Panc1 (cell line): ENCODE results near the gene PGK2. TPM values are rescaled to one million over a fixed set of nuclear protein-coding genes. Genes with fewer than 3 reads are reported as not detected.

ENCODE experiments used
- ATAC-seq: fragments of 200-7000 bp; cut with Tn5 transposase; 2 replicates; pipeline ENCODE4 v1.9.1; 2020; ENCODE audit warnings: mild to moderate bottlenecking, moderate library complexity
- Bru-seq: library from RNA; stranded (reverse); fragments of 400-500 nt; gene quantifications from one replicate; lab custom pipeline; 2021; lab: Mats Ljungman, UMichigan
- BruChase-seq, 2 experiments: library from RNA; stranded (reverse); fragments of 400-500 nt; gene quantifications; one replicate each; lab custom pipeline; 2021; lab: Mats Ljungman, UMichigan
- BruUV-seq: library from RNA; stranded (reverse); fragments of 400-500 nt; replicated peaks from 2 replicates; lab custom pipeline; 2021; lab: Mats Ljungman, UMichigan
- CTCF ChIA-PET: fragments of 300-600 bp; sonication (Branson Sonifier 250); formaldehyde crosslinking; loops from one replicate; lab custom pipeline; 2022; ENCODE audit warnings: antibody characterized with exemption; lab: Charles Lee
- POLR2A ChIA-PET: fragments of 300-600 bp; sonication (Branson Sonifier 250); formaldehyde crosslinking; loops from one replicate; lab custom pipeline; 2022; ENCODE audit warnings: antibody characterized with exemption; lab: Charles Lee
- DNase-seq: peaks from one replicate; pipeline ENCODE4 v3.0.0-alpha.2; 2010; ENCODE audit warnings: low read depth, low spot score
- H3K27ac ChIP-seq: 2 replicates; pipeline ENCODE4 v1.5.1; 2011; ENCODE audit warnings: mild to moderate bottlenecking, low read length, inconsistent platforms
- H3K27me3 ChIP-seq: fragments of 200-500 bp; sonication (Bioruptor generic); 2 replicates; pipeline ENCODE4 v1.6.0; 2014; ENCODE audit warnings: low read length, inconsistent platforms; ENCODE audit not compliant: control insufficient read depth, insufficient read depth
- H3K36me3 ChIP-seq: fragments of 200-500 bp; sonication (Bioruptor generic); 2 replicates; pipeline ENCODE4 v1.5.1; 2014; ENCODE audit warnings: inconsistent platforms, mild to moderate bottlenecking, low read length, moderate library complexity; ENCODE audit not compliant: control insufficient read depth, insufficient read depth
- H3K4me1 ChIP-seq: 2 replicates; pipeline ENCODE4 v1.5.1; 2011; ENCODE audit warnings: inconsistent platforms, mild to moderate bottlenecking, low read length, moderate library complexity; ENCODE audit not compliant: control insufficient read depth, insufficient read depth
- H3K4me3 ChIP-seq, 2 experiments: 2 replicates each; pipeline ENCODE4 v1.5.1; 2011 to 2012; ENCODE audit warnings: low read depth in 2 of 2, low read length in 2 of 2, mild to moderate bottlenecking in 2 of 2, inconsistent platforms in 1 of 2, moderate library complexity in 1 of 2
- H3K9me3 ChIP-seq: fragments of 200-500 bp; sonication (Bioruptor generic); 2 replicates; pipeline ENCODE4 v1.5.1; 2014; ENCODE audit warnings: low read depth, mild to moderate bottlenecking, inconsistent platforms, low read length, moderate library complexity; ENCODE audit not compliant: control insufficient read depth, insufficient read depth
- POLR2AphosphoS5 ChIP-seq: IDR thresholded peaks from 2 replicates; pipeline ENCODE4 v1.6.1; 2012; ENCODE audit warnings: mild to moderate bottlenecking, low read depth, low read length, moderate library complexity
- SIN3A ChIP-seq: IDR thresholded peaks from 2 replicates; pipeline ENCODE4 v1.6.1; 2012; ENCODE audit warnings: low read depth, mild to moderate bottlenecking, low read length, moderate library complexity, borderline replicate concordance; ENCODE audit not compliant: insufficient read depth
- TCF7L2 ChIP-seq: IDR thresholded peaks from 2 replicates; pipeline ENCODE4 v1.6.1; 2011; ENCODE audit warnings: mild to moderate bottlenecking, low read depth, low read length, inconsistent platforms
- in situ Hi-C: cut with HindIII; loops from 2 replicates; pipeline ENCODE4 v1.10.0; 2016; ENCODE audit warnings: low sequenced_read_pairs, low pct_unique_long_range_greater_than_20kb
- intact Hi-C: fragments of 100-400 bp; cut with micrococcal nuclease; formaldehyde crosslinking; loops from one replicate; pipeline ENCODE4 v1.10.0; 2022; ENCODE audit not compliant: unreplicated experiment
- long read RNA-seq: library from polyadenylated mRNA; unstranded; transcript quantifications from one replicate; pipeline ENCODE4 v2.0.0, GENCODE V29; 2021; ENCODE audit not compliant: unreplicated experiment
- polyA plus RNA-seq: library from polyadenylated mRNA; unstranded; fragments of >200 nt; gene quantifications from one replicate; pipeline ENCODE4 v1.2.1, GENCODE V29; 2012; ENCODE audit warnings: missing spikeins; ENCODE audit not compliant: insufficient read length
- total RNA-seq: library from RNA; stranded (reverse); gene quantifications from one replicate; pipeline ENCODE4 v1.2.1, GENCODE V29; 2021; ENCODE audit not compliant: unreplicated experiment
- TF ChIP-seq, protein P1 (sequence below): fragments of 450-650 bp; IDR thresholded peaks from 2 replicates; pipeline ENCODE4 v1.5.1; 2017; ENCODE audit warnings: mild to moderate bottlenecking
- TF ChIP-seq, protein P2 (sequence below), 2 experiments: IDR thresholded peaks; 2 replicates each; pipeline ENCODE4 v1.6.1; 2011 to 2012; ENCODE audit warnings: low read depth in 2 of 2, control low read depth in 1 of 2, low read length in 1 of 2, mild to moderate bottlenecking in 1 of 2, moderate library complexity in 1 of 2; ENCODE audit not compliant: insufficient read depth in 1 of 2

PGK2 gene
- total RNA-seq (not detected), Bru-seq, nascent RNA (not detected), BruChase-seq, experiment 1, labeled RNA remaining after a 2-hour chase (not detected), BruChase-seq, experiment 2, labeled RNA remaining after a 6-hour chase (not detected)
- 0.22 TPM for polyA plus RNA-seq
- long read RNA-seq = 0 reads

DNA sequence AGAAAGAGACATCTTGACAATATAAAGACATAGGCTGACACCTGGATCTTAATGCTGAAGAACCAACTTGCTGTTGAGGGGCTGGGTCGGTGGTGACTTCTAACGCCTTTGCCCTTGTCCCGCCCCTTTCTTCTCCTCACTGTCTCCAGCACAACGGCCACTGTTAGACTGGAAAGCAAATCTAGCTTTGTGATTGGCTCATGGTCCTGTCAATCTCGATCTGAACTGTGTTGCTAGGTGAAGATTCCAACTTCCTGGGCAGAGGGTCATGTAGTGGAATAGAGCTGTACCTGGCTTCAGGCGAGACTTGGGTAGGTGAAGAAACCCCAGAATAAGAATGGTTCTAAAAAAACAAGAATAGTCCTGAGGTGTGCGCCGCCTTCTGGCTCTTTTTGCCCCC lies at the start of gene PGK2:
Gene PGK2, minus strand, starts transcription at position 110 of the 400 bp plus-strand sequence. Its CDS starts 98 bp downstream, at position 12.
- in situ Hi-C loops = no loop called here

DNA sequence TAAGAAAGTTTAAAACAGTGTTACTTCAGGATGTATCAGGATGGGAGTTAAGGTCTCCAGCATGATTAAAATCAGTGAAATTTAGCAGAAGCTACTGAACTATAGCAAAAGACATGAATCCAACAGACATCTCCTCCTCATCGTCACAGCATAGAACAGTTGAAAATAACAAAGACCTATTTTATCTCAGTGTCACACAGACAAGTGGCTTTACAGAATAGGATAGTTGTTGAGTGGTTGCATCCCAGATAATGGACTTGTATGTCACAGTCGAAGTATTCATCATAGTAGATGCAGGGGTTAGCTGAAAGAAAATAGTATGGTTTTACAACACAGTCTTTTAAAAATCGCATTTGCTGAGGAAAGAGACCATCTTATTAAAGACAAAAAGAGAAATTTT lies 48.1 kb upstream of the PGK2 start:
- ChIA-PET CTCF (no interaction called here), POLR2A (no interaction called here)
- no peaks in the 10 kb centered on the region for H3K4me1 ChIP-seq
- H3K27me3 ChIP-seq = no peaks in the 10 kb centered on the region
- no peaks in the 10 kb centered on the region for H3K9me3 ChIP-seq
- BruUV-seq = no TSS peak
- intact Hi-C loops = no loop called here
- no peak overlapping the region for H3K4me3 ChIP-seq
- TF ChIP-seq, protein P1, sequence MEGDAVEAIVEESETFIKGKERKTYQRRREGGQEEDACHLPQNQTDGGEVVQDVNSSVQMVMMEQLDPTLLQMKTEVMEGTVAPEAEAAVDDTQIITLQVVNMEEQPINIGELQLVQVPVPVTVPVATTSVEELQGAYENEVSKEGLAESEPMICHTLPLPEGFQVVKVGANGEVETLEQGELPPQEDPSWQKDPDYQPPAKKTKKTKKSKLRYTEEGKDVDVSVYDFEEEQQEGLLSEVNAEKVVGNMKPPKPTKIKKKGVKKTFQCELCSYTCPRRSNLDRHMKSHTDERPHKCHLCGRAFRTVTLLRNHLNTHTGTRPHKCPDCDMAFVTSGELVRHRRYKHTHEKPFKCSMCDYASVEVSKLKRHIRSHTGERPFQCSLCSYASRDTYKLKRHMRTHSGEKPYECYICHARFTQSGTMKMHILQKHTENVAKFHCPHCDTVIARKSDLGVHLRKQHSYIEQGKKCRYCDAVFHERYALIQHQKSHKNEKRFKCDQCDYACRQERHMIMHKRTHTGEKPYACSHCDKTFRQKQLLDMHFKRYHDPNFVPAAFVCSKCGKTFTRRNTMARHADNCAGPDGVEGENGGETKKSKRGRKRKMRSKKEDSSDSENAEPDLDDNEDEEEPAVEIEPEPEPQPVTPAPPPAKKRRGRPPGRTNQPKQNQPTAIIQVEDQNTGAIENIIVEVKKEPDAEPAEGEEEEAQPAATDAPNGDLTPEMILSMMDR = no peak
- TF ChIP-seq SIN3A (no peak), POLR2AphosphoS5 (no peak), TCF7L2 (no peak)
- TF ChIP-seq, protein P2, sequence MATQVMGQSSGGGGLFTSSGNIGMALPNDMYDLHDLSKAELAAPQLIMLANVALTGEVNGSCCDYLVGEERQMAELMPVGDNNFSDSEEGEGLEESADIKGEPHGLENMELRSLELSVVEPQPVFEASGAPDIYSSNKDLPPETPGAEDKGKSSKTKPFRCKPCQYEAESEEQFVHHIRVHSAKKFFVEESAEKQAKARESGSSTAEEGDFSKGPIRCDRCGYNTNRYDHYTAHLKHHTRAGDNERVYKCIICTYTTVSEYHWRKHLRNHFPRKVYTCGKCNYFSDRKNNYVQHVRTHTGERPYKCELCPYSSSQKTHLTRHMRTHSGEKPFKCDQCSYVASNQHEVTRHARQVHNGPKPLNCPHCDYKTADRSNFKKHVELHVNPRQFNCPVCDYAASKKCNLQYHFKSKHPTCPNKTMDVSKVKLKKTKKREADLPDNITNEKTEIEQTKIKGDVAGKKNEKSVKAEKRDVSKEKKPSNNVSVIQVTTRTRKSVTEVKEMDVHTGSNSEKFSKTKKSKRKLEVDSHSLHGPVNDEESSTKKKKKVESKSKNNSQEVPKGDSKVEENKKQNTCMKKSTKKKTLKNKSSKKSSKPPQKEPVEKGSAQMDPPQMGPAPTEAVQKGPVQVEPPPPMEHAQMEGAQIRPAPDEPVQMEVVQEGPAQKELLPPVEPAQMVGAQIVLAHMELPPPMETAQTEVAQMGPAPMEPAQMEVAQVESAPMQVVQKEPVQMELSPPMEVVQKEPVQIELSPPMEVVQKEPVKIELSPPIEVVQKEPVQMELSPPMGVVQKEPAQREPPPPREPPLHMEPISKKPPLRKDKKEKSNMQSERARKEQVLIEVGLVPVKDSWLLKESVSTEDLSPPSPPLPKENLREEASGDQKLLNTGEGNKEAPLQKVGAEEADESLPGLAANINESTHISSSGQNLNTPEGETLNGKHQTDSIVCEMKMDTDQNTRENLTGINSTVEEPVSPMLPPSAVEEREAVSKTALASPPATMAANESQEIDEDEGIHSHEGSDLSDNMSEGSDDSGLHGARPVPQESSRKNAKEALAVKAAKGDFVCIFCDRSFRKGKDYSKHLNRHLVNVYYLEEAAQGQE (IDR thresholded peaks at IDR 0.05; ENCODE audit: insufficient read depth in 1 of 2, low read depth in 2 of 2, low read length in 1 of 2) = no peak
- ATAC-seq = no peak
- DNase-seq = no peak
- H3K36me3 ChIP-seq = no peaks in the 10 kb centered on the region
- no peak overlapping the region for H3K27ac ChIP-seq
- in situ Hi-C loops = loop anchor here (25.0 kb wide), 1 partner anchor 198 kb away; the partner anchor contains the start of gene RHAG

More for the DNA sequence above, at the start of gene PGK2:
- DNase-seq (no peak), ATAC-seq (no peak)
- H3K27me3 ChIP-seq = no peaks in the 10 kb centered on the region
- TF ChIP-seq, protein P1 = no peak
- no peak for TF ChIP-seq POLR2AphosphoS5
- POLR2A ChIA-PET = no interaction called here
- no peaks in the 10 kb centered on the region for H3K4me1 ChIP-seq
- no peak within 1 kb of the TSS for H3K4me3 ChIP-seq
- intact Hi-C loops = no loop called here
- CTCF ChIA-PET = no interaction called here
- no peak within 1 kb of the TSS for H3K27ac ChIP-seq
- no TSS peak for BruUV-seq
- H3K9me3 ChIP-seq = no peaks in the 10 kb centered on the region
- H3K36me3 ChIP-seq = no peaks in the 10 kb centered on the region
